Gastroesophageal sphincter (tissue), 4 donors: Measurements from ENCODE around the gene DCK. TPM values are rescaled to one million over a fixed set of nuclear protein-coding genes. Genes with fewer than 3 reads are reported as not detected.

Experiments
- ATAC-seq: fragments of 150-250 bp; one replicate; pipeline ENCODE4 v1.9.1; 2016; ENCODE audit warnings: mild to moderate bottlenecking, moderate library complexity
- H3K27ac ChIP-seq, 4 donors: fragments of 200-600 bp; sonication (generic) in 3 of 4; 1 replicate in 3 of 4; 2 replicates in 1 of 4; pipeline ENCODE4 v1.5.1; 2016 to 2019
- H3K27me3 ChIP-seq: fragments of 200-600 bp; sonication (generic); one replicate; pipeline ENCODE4 v1.5.1; 2019
- H3K36me3 ChIP-seq, 2 donors: fragments of 200-600 bp; sonication (generic); one replicate each; pipeline ENCODE4 v1.5.1; 2019; ENCODE audit warnings: control low read depth in 1 of 2
- H3K4me1 ChIP-seq, 3 donors: fragments of 200-600 bp; sonication (generic); 1 replicate in 2 of 3; 2 replicates in 1 of 3; pipeline ENCODE4 v1.5.1; 2016 to 2019; ENCODE audit warnings: control low read depth in 2 of 3
- H3K4me3 ChIP-seq, 2 donors: fragments of 200-600 bp; sonication (generic); one replicate each; pipeline ENCODE4 v1.5.1; 2019; ENCODE audit warnings: mild to moderate bottlenecking in 1 of 2, moderate library complexity in 1 of 2
- H3K9me3 ChIP-seq, 3 donors: fragments of 200-600 bp; sonication (generic); one replicate each; pipeline ENCODE4 v1.5.1; 2017 to 2019; ENCODE audit warnings: control low read depth in 2 of 3
- CTCF ChIP-seq, 4 experiments: fragments of 200-600 bp in 2 of 4; fragments of 450-650 bp in 2 of 4; sonication (generic) in 1 of 4; IDR thresholded peaks; one replicate each; pipeline ENCODE4 v1.5.1; 2017 to 2019; ENCODE audit warnings: antibody characterized with exemption in 4 of 4, mild to moderate bottlenecking in 2 of 4, moderate library complexity in 2 of 4
- EP300 ChIP-seq: sonication (generic); formaldehyde crosslinking; IDR thresholded peaks from one replicate; pipeline ENCODE4 v1.6.1; 2017; ENCODE audit warnings: antibody characterized with exemption, mild to moderate bottlenecking
- POLR2A ChIP-seq, 2 donors: fragments of 450-650 bp; IDR thresholded peaks; one replicate each; pipeline ENCODE4 v1.6.1; 2017; ENCODE audit warnings: antibody characterized with exemption in 2 of 2, mild to moderate bottlenecking in 2 of 2, moderate library complexity in 1 of 2
- POLR2AphosphoS5 ChIP-seq: sonication (generic); formaldehyde crosslinking; IDR thresholded peaks from one replicate; pipeline ENCODE4 v1.6.1; 2017; ENCODE audit warnings: antibody characterized with exemption
- WGBS, 2 donors: methylation state at CpG; one replicate each; pipeline ENCODE4 v1.1.5; 2018; ENCODE audit warnings: low coverage in 1 of 2; 5-methylcytosine and 5-hydroxymethylcytosine counted together
- total RNA-seq, 4 donors: library from RNA; depleted of rRNA; stranded (reverse); fragments of >200 nt; gene quantifications; one replicate each; pipeline ENCODE4 v1.1.0, GENCODE V29; 2016

Gene DCK
- 10 to 100 TPM; 13.2 to 24.9 (median 21.7) TPM for total RNA-seq

- Histone ChIP-seq H3K4me3 (peak within 1 kb of the TSS; percentile 65 to 76), H3K36me3 (peaks cover 0 to under 1% of the 10 kb centered on the region in 2 donors), H3K9me3 (no peaks in the 10 kb centered on the region), H3K27ac (peak within 1 kb of the TSS; percentile 31 to 88 (median 86)), H3K4me1 (peaks cover 0 to 39% (median 0%) of the 10 kb centered on the region in 3 donors), H3K27me3 (no peaks in the 10 kb centered on the region)
- TF ChIP-seq EP300 (no peak), POLR2A (IDR thresholded peaks at IDR 0.05) (peak; percentile 79 to 90), CTCF (IDR thresholded peaks at IDR 0.05) (peak in 1 of 4 experiments; percentile 6), POLR2AphosphoS5 (peak; percentile 70)
- whole genome bisulfite sequencing, 2 donors, result 8 to 10% methylated on average over 2 of the region's 74 CpGs
- ATAC-seq, result peak; percentile 98
Measured at GRCh38 chr4:70993181-70994068, at the start of gene DCK. Gene DCK, plus strand, starts transcription at chr4:70993649. Its CDS starts 187 bp downstream, at chr4:70993836.

- ATAC-seq, result no peak
- peaks cover 0 to 24% (median 0%) of the 10 kb centered on the region in 3 donors for H3K4me1 ChIP-seq
Measured at GRCh38 chr4:70945046-70945445, 48.4 kb upstream of the DCK start.

GRCh38 chr4:70945452-70946055 lies 47.9 kb upstream of the DCK start:
- Histone ChIP-seq H3K27me3 (no peaks in the 10 kb centered on the region), H3K36me3 (no peaks in the 10 kb centered on the region), H3K9me3 (no peaks in the 10 kb centered on the region), H3K27ac (no peak overlapping the region), H3K4me3 (no peak overlapping the region), H3K4me1 (peaks cover 0 to 24% (median 0%) of the 10 kb centered on the region in 3 donors)
- WGBS, 2 donors, result 78 to 88% methylated on average over 3 of the region's 3 CpGs
- TF ChIP-seq CTCF (IDR thresholded peaks at IDR 0.05) (no peak), EP300 (no peak), POLR2A (IDR thresholded peaks at IDR 0.05) (no peak), POLR2AphosphoS5 (no peak)
- ATAC-seq, result no peak

More at GRCh38 chr4:70945046-70945445, 48.4 kb upstream of the DCK start:
- H3K27ac ChIP-seq, result no peak overlapping the region
- no peak for TF ChIP-seq CTCF (IDR thresholded peaks at IDR 0.05)
- H3K27me3 ChIP-seq, result no peaks in the 10 kb centered on the region
- no peaks in the 10 kb centered on the region for H3K36me3 ChIP-seq
- H3K4me3 ChIP-seq, result no peak overlapping the region
- no peaks in the 10 kb centered on the region for H3K9me3 ChIP-seq
- WGBS, 2 donors, result 53 to 54% methylated on average over 3 of the region's 3 CpGs

- no peak for TF ChIP-seq POLR2AphosphoS5
- no peak for TF ChIP-seq POLR2A (IDR thresholded peaks at IDR 0.05)
- no peak for TF ChIP-seq EP300
- TF ChIP-seq CTCF (IDR thresholded peaks at IDR 0.05), result no peak
- Histone ChIP-seq H3K27ac (no peak overlapping the region), H3K4me3 (no peak overlapping the region), H3K9me3 (no peaks in the 10 kb centered on the region), H3K27me3 (no peaks in the 10 kb centered on the region), H3K4me1 (peaks cover 0 to 24% (median 0%) of the 10 kb centered on the region in 3 donors), H3K36me3 (no peaks in the 10 kb centered on the region)
- 70 to 82% methylated on average over 4 of the region's 4 CpGs for WGBS, 2 donors
- ATAC-seq, result no peak
Measured at GRCh38 chr4:70946939-70947338, 46.5 kb upstream of the DCK start.
